Measurements from ENCODE around the gene TCF4.
A peak's percentile ranks its signal among the peaks of the same experiment; 100 is the strongest.

Gene TCF4

DNA sequence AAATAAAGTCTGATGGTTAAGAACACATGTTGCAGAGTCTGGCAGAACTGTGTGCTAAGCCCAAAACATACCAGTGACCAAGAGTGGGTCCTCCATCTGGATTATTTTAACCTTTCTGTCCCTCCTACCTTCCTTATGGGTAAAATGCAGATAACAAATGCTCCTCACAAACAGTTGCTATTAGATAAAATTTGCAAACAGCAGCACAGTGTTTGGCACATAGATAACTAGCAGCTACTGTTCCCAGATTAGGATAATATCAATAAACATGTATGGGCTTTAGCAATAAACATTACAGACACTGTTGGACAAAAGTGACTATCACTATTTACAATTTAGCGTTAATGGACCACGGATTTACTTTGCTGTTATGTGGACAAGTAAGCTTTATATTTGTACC is 154.9 kb downstream of the TCF4 start:
- DNase-seq = no peak

DNA sequence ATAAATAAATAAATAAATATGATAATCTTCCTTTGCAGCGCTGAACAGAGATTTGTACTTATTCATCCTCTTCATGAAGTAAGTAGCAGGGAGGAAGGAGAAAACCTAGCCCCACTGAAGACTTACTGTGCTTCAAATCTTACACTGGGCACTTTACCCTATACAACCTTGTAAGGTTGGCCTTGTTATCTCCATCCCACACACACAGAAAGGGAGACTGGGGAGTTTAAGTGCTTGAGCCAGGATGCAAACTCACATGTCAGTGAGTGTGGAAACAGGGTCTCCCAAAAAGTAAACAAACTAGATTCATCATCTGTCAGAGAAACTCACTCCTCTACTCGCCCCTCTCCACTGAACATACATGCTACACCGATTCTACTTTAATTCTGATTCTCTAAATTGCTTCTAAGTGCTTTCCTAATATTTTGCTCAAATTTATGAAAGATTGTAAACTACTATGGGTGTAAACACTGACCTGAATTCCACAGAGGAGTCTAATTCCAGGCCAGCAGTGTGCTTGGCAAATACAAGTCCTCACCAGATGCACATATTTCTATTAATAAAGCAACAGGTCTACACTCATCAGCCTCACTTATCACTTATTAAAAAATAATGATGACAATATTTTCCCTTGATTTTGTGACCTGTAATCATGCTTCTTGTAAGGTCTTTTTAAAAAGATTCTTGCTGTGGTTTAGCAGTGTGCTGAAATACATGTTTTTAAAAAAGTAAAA is 155.5 kb downstream of the TCF4 start:
- no peak for DNase-seq

DNA sequence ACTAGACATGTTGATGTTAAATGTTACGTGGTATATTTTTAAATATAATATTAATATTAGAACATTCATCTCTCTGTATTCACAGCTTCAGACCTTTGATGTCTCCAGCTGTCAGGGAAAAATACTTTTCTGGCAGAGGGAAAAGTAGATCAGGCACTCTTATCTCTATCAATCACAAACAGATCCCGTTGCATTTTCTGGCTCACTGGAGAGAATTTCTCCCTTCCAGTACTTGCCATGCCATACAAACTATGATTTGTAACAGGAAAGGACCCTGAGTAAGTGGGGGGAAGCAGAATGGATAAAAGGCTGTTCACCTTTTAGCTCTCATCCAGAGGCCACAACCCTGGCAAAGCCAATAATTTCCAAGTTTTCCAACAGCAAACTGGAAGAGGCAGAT is 158.0 kb downstream of the TCF4 start:
- DNase-seq = no peak

DNA sequence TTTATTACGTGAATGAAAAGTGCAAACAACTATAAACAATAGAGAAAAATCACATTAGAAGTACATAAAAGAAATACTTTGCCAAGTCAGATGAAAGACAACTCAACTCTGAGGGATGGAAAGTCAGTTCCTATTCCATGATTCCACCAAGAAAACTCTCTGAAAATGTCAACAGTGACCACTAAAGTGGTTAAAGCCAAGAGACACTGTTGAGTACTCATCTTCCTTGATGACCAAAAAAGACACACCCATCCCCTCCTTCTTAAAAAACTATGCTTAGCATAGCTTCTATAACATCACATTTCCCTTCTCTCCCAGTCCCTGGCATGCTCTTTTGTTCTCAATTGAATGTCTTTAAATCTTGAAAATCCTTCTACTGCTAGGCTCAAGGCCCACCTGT is 160.0 kb downstream of the TCF4 start:
- DNase-seq = no peak

DNA sequence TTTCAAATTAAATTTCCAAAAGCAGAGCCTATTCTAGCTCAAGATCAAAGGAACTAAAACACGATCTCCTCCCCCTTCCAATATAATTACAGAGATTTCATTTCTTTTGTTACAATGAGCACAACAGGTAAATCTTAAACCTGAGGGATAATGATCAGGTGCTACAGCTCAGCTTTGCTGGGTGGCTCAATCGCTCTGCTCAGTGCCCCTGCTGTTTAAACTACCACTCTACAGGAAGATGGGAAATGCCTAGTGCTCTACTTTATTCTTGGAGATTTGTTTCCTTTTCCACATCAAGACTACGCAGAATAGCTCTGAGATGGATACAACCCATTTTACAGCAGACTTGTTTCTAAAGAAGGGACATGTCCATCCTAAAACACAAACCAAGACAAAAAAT is 162.3 kb downstream of the TCF4 start:
- no peak for DNase-seq

DNA sequence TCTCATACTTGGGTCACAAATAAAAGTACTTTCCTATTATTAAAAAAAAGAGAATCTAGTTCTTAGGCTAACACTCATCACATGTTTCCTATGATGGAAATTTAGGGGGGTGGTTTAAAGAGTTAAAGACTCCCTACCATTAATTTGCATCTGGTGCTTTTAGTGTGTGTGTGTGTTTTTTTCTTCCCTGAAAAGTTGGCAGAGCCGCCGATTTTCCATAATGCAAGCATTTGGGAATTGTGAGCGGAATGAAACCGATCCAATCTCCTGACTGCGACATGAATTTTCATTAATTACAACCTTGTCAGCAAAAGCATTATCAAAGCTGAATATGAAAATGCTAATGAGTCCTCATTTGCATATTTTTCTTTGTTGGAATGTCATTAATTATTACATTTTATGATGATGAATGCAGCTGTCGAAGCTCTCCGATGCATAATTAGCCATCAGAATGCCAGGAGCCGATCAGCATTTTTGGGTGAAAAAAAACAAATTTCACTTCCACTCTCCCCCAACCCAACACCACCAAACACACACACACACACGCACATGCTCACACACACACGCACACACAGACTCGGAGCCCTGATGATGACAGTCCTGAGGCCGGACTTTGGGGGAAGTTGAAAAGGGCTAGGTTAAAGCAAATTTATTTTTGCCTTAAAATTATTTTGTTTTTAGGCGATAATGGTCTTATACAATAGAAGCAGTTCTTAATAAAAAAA is 165.4 kb downstream of the TCF4 start:
- no peak for DNase-seq

DNA sequence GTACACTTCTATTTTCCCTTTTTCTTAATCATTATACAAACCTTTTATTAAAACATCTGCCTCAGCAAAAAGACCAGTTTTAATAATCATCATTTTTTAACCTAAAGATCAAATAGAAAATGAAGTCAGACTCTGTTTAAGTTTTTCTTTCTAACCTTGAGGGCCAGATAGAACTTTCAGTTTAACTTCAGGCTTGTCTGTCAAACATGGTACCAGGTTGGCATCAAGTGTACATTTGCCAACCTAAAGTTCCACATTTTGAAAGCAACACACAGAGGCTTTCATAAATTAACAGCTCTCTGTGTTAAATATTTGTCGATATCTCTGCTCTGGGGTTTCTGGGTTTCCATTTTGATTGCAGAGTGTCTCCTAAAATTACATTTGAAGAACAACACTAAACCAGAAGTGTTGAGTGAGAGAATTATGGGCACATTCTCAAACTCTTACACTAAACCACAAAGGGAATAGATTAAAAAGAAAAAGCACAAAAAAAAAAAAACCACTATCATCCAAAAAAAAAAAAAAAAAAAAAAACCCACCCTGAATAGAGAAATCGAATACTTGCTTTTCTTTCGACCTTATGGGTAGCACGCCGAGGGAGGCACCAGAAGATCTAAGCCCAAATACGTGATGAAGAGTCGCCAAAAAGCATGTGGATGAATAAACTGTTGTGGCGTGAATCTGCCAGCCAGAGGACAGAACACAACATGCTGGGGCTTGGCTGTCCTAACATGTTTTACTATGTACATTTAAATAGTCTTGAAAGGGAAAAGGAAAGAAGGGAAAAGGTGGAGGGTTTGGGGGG is 166.2 kb downstream of the TCF4 start:
- DNase-seq = no peak

DNA sequence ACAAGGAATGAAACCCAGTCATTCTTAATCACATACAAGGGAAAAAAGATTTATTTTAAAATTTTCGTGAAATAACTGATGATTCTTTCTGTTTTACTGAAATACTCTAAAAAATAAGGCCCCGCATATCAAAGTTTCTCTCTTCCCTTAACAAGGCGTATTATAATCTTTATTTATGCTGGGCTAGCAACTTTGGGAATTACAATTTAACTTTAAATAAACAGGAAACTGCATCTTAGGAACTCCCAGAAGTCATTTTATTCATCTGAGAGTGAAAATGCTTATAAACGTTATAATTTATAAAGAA is 166.7 kb downstream of the TCF4 start:
- DNase-seq = no peak

DNA sequence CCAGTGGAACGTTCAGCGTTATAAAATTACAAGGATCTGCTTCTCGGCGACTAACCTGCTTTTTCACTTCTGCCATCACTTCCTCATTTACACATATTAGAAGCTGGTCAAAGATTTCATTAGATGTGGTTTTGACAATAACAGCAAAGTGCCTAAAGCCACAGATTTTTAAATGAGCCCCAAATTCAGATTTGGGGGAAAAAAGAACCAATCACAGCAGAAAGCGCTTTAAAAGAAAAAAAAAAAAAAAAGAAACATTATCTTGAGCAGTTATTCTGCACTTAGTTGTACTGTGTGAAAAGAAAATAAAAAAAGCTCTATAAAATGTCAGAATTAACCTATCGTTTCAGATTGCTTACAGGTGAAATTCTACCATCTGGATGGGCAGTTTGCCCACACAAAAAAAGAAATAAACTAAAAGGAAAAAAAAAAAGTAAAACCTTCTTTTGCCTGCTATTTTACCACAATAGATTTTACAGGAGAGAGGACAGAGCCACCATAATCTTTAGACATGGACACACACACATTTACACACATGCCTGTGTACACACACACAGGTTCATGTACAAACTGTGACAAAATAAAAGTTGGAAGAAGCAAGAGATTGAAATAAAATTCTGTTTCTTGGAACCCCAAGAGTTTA is 167.2 kb downstream of the TCF4 start:
- DNase-seq = no peak

DNA sequence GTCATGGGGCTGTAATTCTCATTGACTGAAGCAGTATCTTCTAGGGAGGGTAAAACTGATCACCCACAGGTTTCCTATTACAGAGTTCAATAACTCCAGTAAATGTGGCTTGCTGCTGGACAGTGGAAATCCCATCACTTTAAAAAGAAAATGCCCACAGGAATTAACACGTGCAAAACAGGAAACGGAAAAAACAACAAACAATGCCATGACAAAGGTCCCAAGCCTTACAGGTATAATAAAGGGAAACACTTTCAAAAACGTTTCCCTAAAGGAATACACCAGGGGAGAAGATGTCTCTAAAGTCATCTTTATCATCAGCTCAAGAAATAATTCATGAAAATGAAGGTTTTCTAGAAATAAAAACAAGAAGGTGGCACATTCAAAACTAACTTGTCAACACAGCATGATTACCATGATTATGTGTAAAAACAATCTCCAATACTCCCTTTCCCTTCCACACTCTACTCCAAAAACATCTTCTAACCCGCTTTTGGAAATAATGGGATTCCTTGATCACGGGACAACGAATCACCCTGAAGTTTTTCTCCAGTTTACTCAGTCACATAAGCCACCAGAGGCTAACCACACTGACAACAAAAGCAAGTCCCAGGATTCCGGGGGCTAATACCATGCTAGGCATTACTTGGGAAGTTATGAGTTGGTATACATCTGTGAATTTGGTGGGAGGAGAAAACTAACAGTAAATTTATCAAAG is 167.9 kb downstream of the TCF4 start:
- DNase-seq = no peak

DNA sequence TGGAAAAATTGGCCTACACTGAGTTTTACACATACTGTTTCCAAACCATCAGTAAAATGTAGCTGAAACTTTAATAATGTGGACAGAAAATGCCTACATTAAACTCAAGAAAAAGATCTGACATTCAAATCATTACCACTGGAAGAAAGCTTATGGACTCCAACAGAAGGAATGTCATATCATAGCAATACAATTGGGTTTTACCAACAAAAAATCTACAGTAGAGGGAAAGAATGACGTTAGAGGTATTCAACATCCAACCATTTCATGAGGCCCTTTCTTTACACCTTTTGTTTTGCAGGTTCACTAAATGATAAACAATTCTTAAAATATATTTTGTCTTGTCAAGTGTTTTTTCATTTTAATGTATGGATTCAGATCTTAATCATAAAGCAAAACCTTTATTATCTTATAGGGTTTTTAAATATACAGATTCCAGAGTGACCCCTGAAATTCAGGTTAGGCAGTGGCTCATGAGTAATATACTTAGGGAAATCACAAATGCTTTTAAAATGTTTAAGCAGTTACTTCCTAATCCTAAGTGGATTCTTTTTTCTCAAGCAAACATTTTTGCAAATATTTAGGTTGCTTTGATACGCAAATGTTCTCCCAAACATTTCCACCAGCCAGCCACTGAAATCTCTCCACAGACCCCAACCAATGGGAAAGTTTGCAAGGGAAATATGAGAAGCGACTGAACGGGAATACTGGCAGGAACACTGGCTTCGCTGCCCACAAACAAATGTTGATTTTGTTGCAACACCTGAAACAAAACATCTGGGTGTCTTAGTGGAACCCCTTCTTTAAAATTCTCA is 168.7 kb downstream of the TCF4 start:
- DNase-seq = no peak

DNA sequence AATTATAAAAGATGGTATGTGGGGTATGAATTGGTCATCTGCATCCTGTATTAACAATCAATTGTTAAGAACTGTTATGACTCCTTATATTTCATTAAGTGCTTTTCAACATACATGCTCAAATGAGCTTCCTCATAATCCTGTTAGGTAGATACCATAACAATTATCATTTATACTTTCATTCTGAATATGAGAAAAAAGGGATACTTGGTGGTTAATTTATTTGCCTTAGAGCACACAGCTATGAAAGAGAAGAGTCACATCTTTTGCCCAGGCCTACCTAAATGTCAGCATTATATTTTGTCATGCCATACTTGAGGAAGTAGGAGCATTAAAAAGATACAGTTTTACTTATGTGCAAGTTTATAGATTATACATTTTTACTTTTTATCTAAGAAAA is 169.6 kb downstream of the TCF4 start:
- no peak for DNase-seq

DNA sequence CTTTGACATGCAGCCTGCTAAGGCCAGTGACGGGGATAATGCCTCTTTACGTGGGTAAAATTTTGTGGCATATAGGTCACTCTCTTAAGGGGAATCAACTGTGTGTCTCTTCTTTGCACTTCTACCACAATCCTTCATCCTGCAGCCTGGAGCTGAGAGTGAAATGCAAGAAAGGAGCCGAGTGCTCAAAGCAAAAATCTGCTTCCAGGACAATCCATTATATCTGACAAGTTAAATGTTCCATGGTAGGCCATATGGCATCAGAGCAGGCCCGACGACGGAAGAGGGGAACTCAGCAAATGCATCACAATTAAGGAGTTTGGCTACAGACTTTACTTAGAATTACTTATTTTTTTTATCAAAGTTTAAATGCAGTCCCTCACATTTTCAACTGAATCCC is 171.2 kb downstream of the TCF4 start:
- DNase-seq = no peak

DNA sequence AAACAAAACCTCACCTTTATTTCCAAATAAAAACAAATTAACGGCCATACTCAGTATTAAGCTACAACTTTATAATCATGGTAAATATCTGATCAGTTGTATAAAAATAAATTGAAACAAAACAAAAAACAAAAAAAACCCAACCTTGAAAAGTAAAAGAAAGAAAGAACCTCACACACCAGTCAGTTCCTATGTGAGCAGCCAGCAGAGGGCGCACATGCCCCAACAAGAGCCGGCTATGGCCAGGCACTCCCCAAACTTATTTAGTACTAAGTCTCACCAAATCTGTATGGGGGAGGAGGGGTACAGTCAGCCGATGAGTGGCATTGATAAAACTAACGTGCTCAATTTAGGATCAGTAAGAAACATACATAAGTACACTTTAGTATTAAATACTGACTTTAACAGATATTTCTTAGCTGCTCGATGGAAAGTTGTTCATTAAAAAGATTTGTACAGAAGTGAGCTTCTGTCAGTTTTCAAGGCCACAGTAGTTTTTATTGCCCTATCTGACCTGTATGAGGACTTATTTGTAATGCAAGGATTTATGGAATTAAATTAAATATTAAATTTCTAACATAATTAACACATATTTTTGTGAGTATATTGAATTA is 172.6 kb downstream of the TCF4 start:
- DNase-seq = peak; percentile 5 to 70 (median 52)

DNA sequence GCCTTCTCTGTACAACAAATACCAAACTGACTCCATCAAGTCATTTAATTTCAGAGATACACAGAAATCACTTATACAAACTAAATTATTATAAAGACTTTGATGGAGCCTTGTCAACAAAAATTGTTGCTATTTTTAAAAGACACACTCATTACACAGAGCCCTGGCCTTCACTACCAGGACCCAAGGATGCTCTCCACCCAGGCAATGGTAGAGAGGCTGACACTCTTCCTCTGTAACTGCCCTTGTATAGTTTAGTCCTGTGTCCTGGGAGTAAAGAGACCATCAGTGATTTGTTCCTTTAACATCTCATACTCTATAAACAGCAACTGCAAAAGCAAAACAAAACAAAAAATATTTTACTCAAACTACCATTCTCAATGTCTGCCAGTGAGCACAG is 173.5 kb downstream of the TCF4 start:
- DNase-seq = no peak

DNA sequence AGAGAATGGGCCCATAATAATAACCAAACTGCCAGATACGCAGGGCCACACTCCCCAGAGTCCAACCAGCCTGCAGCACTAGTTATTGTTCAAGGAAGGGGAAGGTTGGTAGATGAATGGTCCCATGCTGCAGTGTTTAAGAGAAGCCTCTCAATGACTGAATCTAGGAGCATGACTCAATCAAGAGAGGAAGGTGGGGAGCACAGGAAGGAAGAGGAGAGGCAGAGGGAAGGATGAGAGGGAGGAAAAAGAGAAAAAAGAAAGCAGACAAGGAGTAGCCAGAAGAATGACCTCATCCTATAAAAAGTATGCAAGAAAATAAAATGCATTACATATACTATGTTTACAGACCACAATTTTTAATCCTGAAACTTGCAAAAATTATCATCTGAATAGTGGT is 174.5 kb downstream of the TCF4 start:
- no peak for DNase-seq

DNA sequence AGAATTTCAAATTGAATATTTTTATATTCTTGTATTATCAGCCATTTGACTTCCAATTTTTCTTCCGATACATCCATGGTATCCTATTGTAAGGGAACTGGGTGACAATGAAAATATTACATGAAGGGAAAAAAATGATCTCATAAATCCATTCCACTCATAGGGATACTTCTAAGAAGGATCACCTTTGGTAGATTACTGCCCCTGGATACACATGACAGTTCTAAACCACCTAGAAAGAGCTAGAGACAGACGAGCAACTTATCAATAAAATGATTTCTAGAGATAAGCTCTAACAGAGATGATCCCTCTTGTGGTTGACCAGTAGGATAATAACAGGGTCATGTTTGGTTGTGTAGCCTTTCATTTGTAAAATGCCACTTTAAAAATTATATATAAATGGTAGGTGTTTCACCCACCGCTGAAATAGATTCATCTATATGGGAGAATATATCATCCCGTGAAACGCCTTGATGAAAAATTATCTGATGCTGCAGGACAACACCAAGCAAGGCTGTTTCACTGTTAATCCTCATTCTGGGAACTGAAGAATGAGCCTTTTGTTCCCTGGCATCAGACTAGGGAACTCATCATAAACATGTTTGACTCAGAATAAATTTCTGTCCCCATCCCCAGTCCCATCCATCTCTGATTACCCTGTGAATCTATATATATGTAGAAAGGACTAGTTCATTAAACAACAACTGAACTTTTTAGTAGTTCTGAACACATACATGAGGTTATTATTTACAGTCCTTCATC is 180.0 kb downstream of the TCF4 start:
- no peak for DNase-seq

DNA sequence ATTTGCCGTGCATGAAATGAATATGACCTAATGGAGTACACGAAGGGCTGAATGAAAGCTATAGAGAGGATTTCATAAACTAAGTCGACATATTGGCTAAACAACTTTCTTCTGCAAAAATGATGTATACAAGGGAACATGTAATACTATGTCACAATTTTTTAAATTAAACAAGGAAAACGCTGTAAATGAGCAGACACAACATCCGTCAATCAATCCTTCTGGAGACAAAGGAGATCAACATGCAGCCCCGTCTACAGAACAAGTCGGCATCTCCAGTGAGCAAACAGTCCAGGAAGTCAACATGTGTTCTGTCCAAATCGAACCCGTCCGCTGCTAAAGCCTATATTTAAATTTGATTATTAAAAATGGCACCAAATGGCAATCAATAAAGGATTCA is 180.8 kb downstream of the TCF4 start:
- no peak for DNase-seq

DNA sequence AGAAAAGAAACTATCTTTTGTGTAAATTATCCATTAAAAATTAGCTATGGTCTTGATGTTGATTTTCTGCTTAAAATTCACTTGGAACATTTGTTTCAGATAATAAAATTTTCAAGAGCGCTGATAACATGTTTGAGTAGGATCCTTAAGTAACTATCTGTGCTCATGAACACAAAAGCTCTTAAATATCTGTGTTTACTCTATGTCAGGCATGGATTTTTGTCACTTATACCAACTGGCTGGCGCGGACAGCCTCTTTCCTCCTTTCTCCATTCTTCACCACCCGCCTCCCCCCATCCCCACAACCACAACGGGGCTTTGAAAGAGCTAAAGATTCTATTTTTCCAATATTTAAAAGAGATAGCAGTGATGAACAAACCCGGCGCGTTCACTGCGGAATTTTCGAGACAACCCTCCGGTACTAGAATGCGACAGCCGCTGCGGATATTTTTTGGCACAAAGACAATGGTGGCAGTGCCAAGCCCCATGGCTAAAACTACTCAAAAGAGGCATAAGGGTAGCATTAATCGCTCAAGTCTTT is 181.5 kb downstream of the TCF4 start:
- DNase-seq = no peak

DNA sequence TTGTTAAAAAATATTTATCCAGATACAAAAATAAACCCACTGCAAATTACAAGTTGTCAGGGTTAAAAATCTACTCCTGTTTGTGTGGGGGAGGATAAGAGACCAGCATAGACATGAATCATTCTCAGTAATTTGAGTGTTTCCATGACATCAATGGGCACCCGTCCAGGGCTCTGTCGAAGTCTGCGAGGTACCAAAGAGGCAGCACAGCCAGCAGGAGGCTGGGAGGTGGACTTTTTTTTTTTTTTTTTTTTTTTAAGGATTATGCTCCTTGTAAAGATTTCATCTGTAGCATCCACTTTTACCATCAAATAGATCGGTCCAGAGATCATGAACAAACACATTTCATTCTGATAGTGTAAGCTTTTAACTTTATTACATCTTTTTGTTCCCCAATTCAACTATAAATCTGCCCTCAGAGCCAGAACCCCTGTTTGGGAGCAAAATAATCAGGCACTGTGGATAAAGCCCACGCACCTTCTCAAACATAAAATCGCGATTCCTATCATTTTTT is 182.0 kb downstream of the TCF4 start:
- DNase-seq = no peak

Data from stimulated activated naive CD4-positive, alpha-beta T cell (primary cell).